Peyer's patch (tissue), 4 donors: ENCODE data around the gene IQCM. TPM values are rescaled to one million over a fixed set of nuclear protein-coding genes. Genes with fewer than 3 reads are reported as not detected.

Experiments
- DNase-seq, 3 donors: peaks; one replicate each; pipeline ENCODE4 v3.0.0-alpha.2; 2017 to 2019
- H3K27ac ChIP-seq, 4 donors: fragments of 200-600 bp; sonication (generic); one replicate each; pipeline ENCODE4 v1.5.1; 2016 to 2019
- H3K27me3 ChIP-seq, 2 donors: fragments of 200-600 bp; sonication (generic); one replicate each; pipeline ENCODE4 v1.5.1; 2019
- H3K36me3 ChIP-seq, 3 donors: fragments of 200-600 bp; sonication (generic); one replicate each; pipeline ENCODE4 v1.5.1; 2016 to 2019
- H3K4me1 ChIP-seq, 4 donors: fragments of 200-600 bp; sonication (generic); one replicate each; pipeline ENCODE4 v1.5.1; 2016 to 2019
- H3K4me3 ChIP-seq, 4 donors: fragments of 200-600 bp; sonication (generic); 1 replicate in 3 of 4; 2 replicates in 1 of 4; pipeline ENCODE4 v1.5.1; 2016 to 2019; ENCODE audit warnings: mild to moderate bottlenecking in 1 of 4
- H3K9me3 ChIP-seq, 4 donors: fragments of 200-600 bp; sonication (generic); one replicate each; pipeline ENCODE4 v1.5.1; 2016 to 2019; ENCODE audit warnings: mild to moderate bottlenecking in 1 of 4
- CTCF ChIP-seq, 6 experiments: fragments of 450-650 bp in 4 of 6; fragments of 200-600 bp in 2 of 6; sonication (generic) in 1 of 6; IDR thresholded peaks; one replicate each; pipeline ENCODE4 v1.5.1; 2017 to 2019; ENCODE audit warnings: antibody characterized with exemption in 6 of 6, mild to moderate bottlenecking in 3 of 6, moderate library complexity in 1 of 6
- POLR2A ChIP-seq, 2 donors: fragments of 450-650 bp; IDR thresholded peaks; one replicate each; pipeline ENCODE4 v1.5.1; 2017; ENCODE audit warnings: antibody characterized with exemption in 2 of 2, mild to moderate bottlenecking in 2 of 2, moderate library complexity in 2 of 2
- total RNA-seq, 4 donors: library from RNA; depleted of rRNA; stranded (reverse); fragments of >200 nt; gene quantifications; one replicate each; pipeline ENCODE4 v1.1.0, GENCODE V29; 2016

IQCM gene
- total RNA-seq, 4 donors from 2014 or later: not detected

- DNase-seq: no peak
- TF ChIP-seq CTCF (IDR thresholded peaks at IDR 0.05): no peak
- no peak for TF ChIP-seq POLR2A (IDR thresholded peaks at IDR 0.05)
- H3K27ac ChIP-seq: no peak overlapping the region
These were observed 16.1 kb downstream of the IQCM start for GRCh38 chr4:149799546-149799945.

GRCh38 chr4:149796381-149796780, 19.3 kb downstream of the IQCM start:
- Histone ChIP-seq H3K4me3 (no peak overlapping the region), H3K27ac (no peak overlapping the region), H3K27me3 (no peaks in the 10 kb centered on the region), H3K4me1 (no peaks in the 10 kb centered on the region), H3K9me3 (no peaks in the 10 kb centered on the region), H3K36me3 (no peaks in the 10 kb centered on the region)
- no peak for DNase-seq
- TF ChIP-seq CTCF (IDR thresholded peaks at IDR 0.05): no peak
- TF ChIP-seq POLR2A (IDR thresholded peaks at IDR 0.05): no peak

More at GRCh38 chr4:149799546-149799945, 16.1 kb downstream of the IQCM start:
- Histone ChIP-seq H3K36me3 (no peaks in the 10 kb centered on the region), H3K9me3 (no peaks in the 10 kb centered on the region), H3K27me3 (no peaks in the 10 kb centered on the region), H3K4me1 (no peaks in the 10 kb centered on the region), H3K4me3 (no peak overlapping the region)

GRCh38 chr4:149795256-149795655, 20.4 kb downstream of the IQCM start:
- no peak for DNase-seq
- Histone ChIP-seq H3K27me3 (no peaks in the 10 kb centered on the region), H3K9me3 (no peaks in the 10 kb centered on the region), H3K36me3 (no peaks in the 10 kb centered on the region), H3K4me3 (no peak overlapping the region), H3K4me1 (no peaks in the 10 kb centered on the region), H3K27ac (no peak overlapping the region)
- TF ChIP-seq POLR2A (IDR thresholded peaks at IDR 0.05) (no peak), CTCF (IDR thresholded peaks at IDR 0.05) (no peak)

GRCh38 chr4:149794352-149794751, 21.3 kb downstream of the IQCM start:
- no peaks in the 10 kb centered on the region for H3K9me3 ChIP-seq
- no peak overlapping the region for H3K27ac ChIP-seq
- TF ChIP-seq CTCF (IDR thresholded peaks at IDR 0.05) (no peak), POLR2A (IDR thresholded peaks at IDR 0.05) (no peak)
- no peak overlapping the region for H3K4me3 ChIP-seq
- H3K36me3 ChIP-seq: no peaks in the 10 kb centered on the region
- H3K4me1 ChIP-seq: no peaks in the 10 kb centered on the region
- no peak for DNase-seq
- no peaks in the 10 kb centered on the region for H3K27me3 ChIP-seq

GRCh38 chr4:149793459-149793858, 22.2 kb downstream of the IQCM start:
- no peak overlapping the region for H3K4me3 ChIP-seq
- no peaks in the 10 kb centered on the region for H3K36me3 ChIP-seq
- no peak overlapping the region for H3K27ac ChIP-seq
- no peaks in the 10 kb centered on the region for H3K9me3 ChIP-seq
- no peaks in the 10 kb centered on the region for H3K27me3 ChIP-seq
- H3K4me1 ChIP-seq: no peaks in the 10 kb centered on the region
- TF ChIP-seq POLR2A (IDR thresholded peaks at IDR 0.05) (no peak), CTCF (IDR thresholded peaks at IDR 0.05) (no peak)
- DNase-seq: no peak

GRCh38 chr4:149791851-149792250, 23.8 kb downstream of the IQCM start:
- no peaks in the 10 kb centered on the region for H3K4me1 ChIP-seq
- no peaks in the 10 kb centered on the region for H3K36me3 ChIP-seq
- TF ChIP-seq CTCF (IDR thresholded peaks at IDR 0.05) (no peak), POLR2A (IDR thresholded peaks at IDR 0.05) (no peak)
- H3K4me3 ChIP-seq: no peak overlapping the region
- no peaks in the 10 kb centered on the region for H3K27me3 ChIP-seq
- DNase-seq: no peak
- H3K9me3 ChIP-seq: no peaks in the 10 kb centered on the region
- H3K27ac ChIP-seq: no peak overlapping the region
